Liver (tissue), 9 donors: ENCODE results near the gene NEUROG2. TPM values are rescaled to one million over a fixed set of nuclear protein-coding genes. Genes with fewer than 3 reads are reported as not detected.
A peak's percentile ranks its signal among the peaks of the same experiment; 100 is the strongest.
"Not testable (repeated sequence)": the region's sequence is repeated elsewhere in the genome, so short reads cannot be mapped to it uniquely, and the experiment has no call there.

Experiments used
- DNase-seq: peaks from one replicate; pipeline ENCODE4 v3.0.0-alpha.2; 2017; ENCODE audit warnings: low spot score
- H3K27ac ChIP-seq, 2 donors: one replicate each; pipeline ENCODE4 v1.7.0; 2013; ENCODE audit warnings: inconsistent platforms in 2 of 2, low read length in 2 of 2, control low read depth in 1 of 2, low read depth in 1 of 2, mild to moderate bottlenecking in 1 of 2
- H3K27me3 ChIP-seq, 4 donors: one replicate each; pipeline versions ENCODE4 v1.6.1 to v1.7.0; 2013; ENCODE audit warnings: low read length in 3 of 4, inconsistent platforms in 1 of 4, mild to moderate bottlenecking in 1 of 4, moderate library complexity in 1 of 4; ENCODE audit not compliant: control insufficient read depth in 4 of 4, insufficient read depth in 4 of 4
- H3K36me3 ChIP-seq, 4 donors: one replicate each; pipeline versions ENCODE4 v1.6.1 to v1.7.0; 2013; ENCODE audit warnings: low read length in 3 of 4, mild to moderate bottlenecking in 3 of 4, low read depth in 1 of 4, moderate library complexity in 1 of 4; ENCODE audit not compliant: control insufficient read depth in 4 of 4, insufficient read depth in 3 of 4
- H3K4me1 ChIP-seq, 4 donors: one replicate each; pipeline versions ENCODE4 v1.6.1 to v1.7.0; 2013; ENCODE audit warnings: low read length in 3 of 4, mild to moderate bottlenecking in 3 of 4, moderate library complexity in 1 of 4; ENCODE audit not compliant: control insufficient read depth in 4 of 4, insufficient read depth in 4 of 4
- H3K4me3 ChIP-seq, 3 donors: one replicate each; pipeline versions ENCODE4 v1.6.1 to v1.7.0; 2013; ENCODE audit warnings: low read length in 3 of 3, control low read depth in 1 of 3, low read depth in 1 of 3, mild to moderate bottlenecking in 1 of 3
- H3K9ac ChIP-seq, 2 donors: one replicate each; pipeline ENCODE4 v1.7.0; 2013; ENCODE audit warnings: low read length in 2 of 2, mild to moderate bottlenecking in 2 of 2, moderate library complexity in 2 of 2, control low read depth in 1 of 2, low read depth in 1 of 2
- H3K9me3 ChIP-seq, 4 donors: one replicate each; pipeline versions ENCODE4 v1.6.1 to v1.7.0; 2013; ENCODE audit warnings: low read length in 3 of 4; ENCODE audit not compliant: control insufficient read depth in 4 of 4
- FOXA1 ChIP-seq: IDR thresholded peaks from 2 replicates; pipeline ENCODE4 v1.6.1; 2016; ENCODE audit warnings: antibody characterized with exemption
- FOXA2 ChIP-seq: IDR thresholded peaks from 2 replicates; pipeline ENCODE4 v1.6.1; 2016; ENCODE audit warnings: antibody characterized with exemption
- JUND ChIP-seq, 2 donors: IDR thresholded peaks; 2 replicates each; pipeline ENCODE4 v1.6.1; 2016; ENCODE audit warnings: antibody characterized with exemption in 2 of 2
- MAX ChIP-seq: IDR thresholded peaks from 2 replicates; pipeline ENCODE4 v1.6.1; 2016; ENCODE audit warnings: antibody characterized with exemption
- NR2F2 ChIP-seq: IDR thresholded peaks from 2 replicates; pipeline ENCODE4 v1.6.1; 2016; ENCODE audit warnings: antibody characterized with exemption
- RAD21 ChIP-seq, 2 donors: IDR thresholded peaks; 2 replicates each; pipeline ENCODE4 v1.6.1; 2016; ENCODE audit warnings: antibody characterized with exemption in 2 of 2, mild to moderate bottlenecking in 2 of 2
- RXRA ChIP-seq, 2 donors: IDR thresholded peaks; 2 replicates each; pipeline ENCODE4 v1.6.1; 2017 to 2018; ENCODE audit warnings: antibody characterized with exemption in 2 of 2, mild to moderate bottlenecking in 1 of 2
- YY1 ChIP-seq: IDR thresholded peaks from 2 replicates; pipeline ENCODE4 v1.6.1; 2016; ENCODE audit warnings: antibody characterized with exemption, mild to moderate bottlenecking
- ZBTB33 ChIP-seq: IDR thresholded peaks from 2 replicates; pipeline ENCODE4 v1.6.1; 2016; ENCODE audit warnings: antibody characterized with exemption
- WGBS: extraction: QIAGEN DNeasy Blood & Tissue Kit; methylation state at CpG from one replicate; pipeline ENCODE4 v1.1.7; 2013; 5-methylcytosine and 5-hydroxymethylcytosine counted together
- polyA plus RNA-seq, 2 donors: library from polyadenylated mRNA; stranded (reverse) in 1 of 2; unstranded in 1 of 2; fragments of 200-250 nt in 1 of 2; fragments of >200 nt in 1 of 2; fragmentation: Nextera tagmentation in 1 of 2; extraction: Ambion mirVana in 1 of 2; gene quantifications; one replicate each; pipeline versions ENCODE4 v1.2.1 to v1.2.3, GENCODE V29; 2013 to 2015
- total RNA-seq, 2 donors: library from RNA; depleted of rRNA; stranded (reverse); fragments of >200 nt; gene quantifications; one replicate each; pipeline ENCODE4 v1.2.3, GENCODE V29; 2014
- donor health status: healthy.
- donor health status: healthy.
- donor health status: healthy.
- donor health status: healthy.
- donor health status: healthy.

Gene NEUROG2
- total and polyA plus RNA-seq, 4 donors: not detected

GRCh38 chr4:112523008-112523721 is 7.2 kb upstream of the NEUROG2 start:
- 7% methylated on average over 37 of the region's 37 CpGs for WGBS
- Histone ChIP-seq H3K4me3 (peak overlapping the region in 1 of 3 donors; percentile 46), H3K9ac (no peak overlapping the region), H3K27me3 (peaks cover 3 to 38% (median 15%) of the 10 kb centered on the region in 4 donors), H3K36me3 (no peaks in the 10 kb centered on the region), H3K9me3 (peaks cover 0 to 4% (median 0%) of the 10 kb centered on the region in 4 donors), H3K27ac (no peak overlapping the region), H3K4me1 (peaks cover 8 to 21% (median 14%) of the 10 kb centered on the region in 4 donors)
- no peak for DNase-seq
- TF ChIP-seq RAD21 (IDR thresholded peaks at IDR 0.05) (no peak), JUND (IDR thresholded peaks at IDR 0.05) (no peak), FOXA2 (no peak), RXRA (IDR thresholded peaks at IDR 0.05) (no peak), ZBTB33 (no peak), FOXA1 (no peak)

- DNase-seq, H3K27ac ChIP-seq, H3K9ac ChIP-seq, H3K4me3 ChIP-seq, H3K36me3 ChIP-seq, H3K9me3 ChIP-seq: not testable (repeated sequence)
- peaks cover 3 to 45% (median 18%) of the 10 kb centered on the region in 4 donors for H3K27me3 ChIP-seq
- WGBS: 16% methylated on average over 17 of the region's 17 CpGs
- peaks cover 8 to 22% (median 16%) of the 10 kb centered on the region in 4 donors for H3K4me1 ChIP-seq
These were observed 6.5 kb upstream of the NEUROG2 start for GRCh38 chr4:112522431-112522830.

GRCh38 chr4:112521123-112522023 is 5.4 kb upstream of the NEUROG2 start:
- no peak overlapping the region for H3K4me3 ChIP-seq

More at GRCh38 chr4:112521123-112522023, 5.4 kb upstream of the NEUROG2 start:
- TF ChIP-seq FOXA2 (no peak), YY1 (no peak), MAX (no peak), NR2F2 (no peak)
- DNase-seq: no peak
- H3K27ac ChIP-seq: no peak overlapping the region
- H3K4me1 ChIP-seq: peaks cover 14 to 32% (median 25%) of the 10 kb centered on the region in 4 donors
- peaks cover 4 to 52% (median 20%) of the 10 kb centered on the region in 4 donors for H3K27me3 ChIP-seq
- WGBS: 7% methylated on average over 30 of the region's 30 CpGs
- no peak overlapping the region for H3K9ac ChIP-seq
- H3K36me3 ChIP-seq: no peaks in the 10 kb centered on the region
- peaks cover 0 to 4% (median 0%) of the 10 kb centered on the region in 4 donors for H3K9me3 ChIP-seq
